B cell (primary cell): ENCODE data around the gene PAIP2. TPM values are rescaled to one million over a fixed set of nuclear protein-coding genes. Genes with fewer than 3 reads are reported as not detected.

Experiments
- ATAC-seq: fragments of 200-7000 bp; cut with Tn5 transposase; one replicate; pipeline ENCODE4 v1.10.0; 2021; ENCODE audit warnings: low read depth, mild to moderate bottlenecking, moderate number of reproducible peaks, moderate library complexity
- CTCF ChIA-PET: fragments of 350-600 bp; sonication (Branson Sonifier 250); formaldehyde crosslinking; loops from one replicate; lab custom pipeline; 2021; ENCODE audit warnings: antibody characterized with exemption, inconsistent platforms; lab: Charles Lee
- POLR2A ChIA-PET: fragments of 350-600 bp; sonication (Branson Sonifier 250); formaldehyde crosslinking; loops from one replicate; lab custom pipeline; 2021; ENCODE audit warnings: antibody characterized with exemption; lab: Charles Lee
- DNase-seq: peaks from one replicate; pipeline ENCODE4 v3.0.0; 2013
- H2AFZ ChIP-seq: 2 replicates; pipeline ENCODE4 v1.6.1; 2012; ENCODE audit warnings: mild to moderate bottlenecking, low read depth, low read length; ENCODE audit not compliant: insufficient read depth, poor library complexity, severe bottlenecking
- H3K27ac ChIP-seq, 2 donors: 1 replicate in 1 of 2; 2 replicates in 1 of 2; pipeline ENCODE4 v1.5.1; 2012 to 2013; ENCODE audit warnings: low read length in 2 of 2, mild to moderate bottlenecking in 2 of 2, moderate library complexity in 1 of 2
- H3K27me3 ChIP-seq, 4 experiments: fragments of 200-600 bp in 1 of 4; sonication (generic) in 1 of 4; replicated peaks in 1 of 4; 1 replicate in 2 of 4; 2 replicates in 2 of 4; pipeline versions ENCODE4 v1.6.1 to v1.7.0; 2013 to 2016; ENCODE audit warnings: low read length in 3 of 4, mild to moderate bottlenecking in 2 of 4, mixed read lengths in 1 of 4, moderate library complexity in 1 of 4; ENCODE audit not compliant: insufficient read depth in 4 of 4, control insufficient read depth in 3 of 4; ENCODE audit errors: control extremely low read depth in 1 of 4
- H3K36me3 ChIP-seq, 2 experiments: replicated peaks in 1 of 2; 1 replicate in 1 of 2; 2 replicates in 1 of 2; pipeline versions ENCODE4 v1.6.1 to v1.7.1; 2013; ENCODE audit warnings: low read length in 1 of 2; ENCODE audit not compliant: insufficient read depth in 2 of 2, control insufficient read depth in 1 of 2; ENCODE audit errors: control extremely low read depth in 1 of 2, extremely low read depth in 1 of 2
- H3K4me1 ChIP-seq, 2 donors: fragments of 200-600 bp in 1 of 2; sonication (generic) in 1 of 2; 1 replicate in 1 of 2; 2 replicates in 1 of 2; pipeline versions ENCODE4 v1.5.1 to v1.6.1; 2013 to 2017; ENCODE audit warnings: low read length in 2 of 2; ENCODE audit not compliant: control insufficient read depth in 2 of 2, insufficient read depth in 2 of 2
- H3K4me2 ChIP-seq: replicated peaks from 2 replicates; pipeline ENCODE3; 2012; ENCODE audit warnings: mild to moderate bottlenecking, low read depth, low read length; ENCODE audit not compliant: poor library complexity, severe bottlenecking
- H3K4me3 ChIP-seq, 5 experiments: fragments of 200-600 bp in 1 of 5; sonication (generic) in 1 of 5; 1 replicate in 3 of 5; 2 replicates in 2 of 5; pipeline versions ENCODE4 v1.5.1 to v1.7.0; 2011 to 2016; ENCODE audit warnings: low read length in 4 of 5, mild to moderate bottlenecking in 4 of 5, low read depth in 2 of 5, control low read depth in 1 of 5, moderate library complexity in 1 of 5; ENCODE audit not compliant: insufficient read depth in 1 of 5; ENCODE audit errors: control extremely low read depth in 1 of 5, extremely low read depth in 1 of 5
- H3K79me2 ChIP-seq: fragments of 200-600 bp; sonication (generic); one replicate; pipeline ENCODE4 v1.6.0; 2016; ENCODE audit warnings: low read length; ENCODE audit not compliant: control insufficient read depth, insufficient read depth
- H3K9ac ChIP-seq: fragments of 200-600 bp; sonication (generic); 2 replicates; pipeline ENCODE4 v1.6.1; 2017; ENCODE audit warnings: mild to moderate bottlenecking, low read length, moderate library complexity
- H3K9me3 ChIP-seq, 3 donors: one replicate each; pipeline versions ENCODE4 v1.6.1 to v1.7.1; 2013; ENCODE audit warnings: low read length in 2 of 3; ENCODE audit not compliant: control insufficient read depth in 2 of 3, insufficient read depth in 1 of 3; ENCODE audit errors: control extremely low read depth in 1 of 3
- H4K20me1 ChIP-seq: 2 replicates; pipeline ENCODE4 v1.6.0; 2012; ENCODE audit warnings: mild to moderate bottlenecking, low read length; ENCODE audit not compliant: insufficient read depth, control insufficient read depth, poor library complexity, severe bottlenecking
- H3K27ac Mint-ChIP-seq: one replicate; pipeline ENCODE4 v1.8.0; 2021; ENCODE audit warnings: mixed read lengths
- H3K27me3 Mint-ChIP-seq: one replicate; pipeline ENCODE4 v1.8.0; 2021; ENCODE audit warnings: mixed read lengths
- H3K4me1 Mint-ChIP-seq: one replicate; pipeline ENCODE4 v1.8.0; 2021; ENCODE audit warnings: mixed read lengths
- H3K4me3 Mint-ChIP-seq: one replicate; pipeline ENCODE4 v1.8.0; 2021; ENCODE audit warnings: mixed read lengths
- H3K9me3 Mint-ChIP-seq: one replicate; pipeline ENCODE4 v1.8.0; 2022; ENCODE audit warnings: mixed read lengths; ENCODE audit not compliant: insufficient read depth
- EZH2 ChIP-seq: IDR thresholded peaks from 2 replicates; pipeline ENCODE4 v1.6.1; 2012; ENCODE audit warnings: borderline replicate concordance, low read depth, mild to moderate bottlenecking, moderate library complexity, low read length; ENCODE audit not compliant: insufficient read depth, poor library complexity, severe bottlenecking
- WGBS: methylation state at CpG from one replicate; pipeline ENCODE4 v1.1.5; 2013; ENCODE audit warnings: missing lambda C conversion rate; ENCODE audit not compliant: insufficient coverage; 5-methylcytosine and 5-hydroxymethylcytosine counted together
- intact Hi-C: fragments of 100-400 bp; cut with micrococcal nuclease; formaldehyde crosslinking; loops from one replicate; pipeline ENCODE4 v1.10.0; 2022
- polyA plus RNA-seq: library from polyadenylated mRNA; depleted of rRNA; stranded (reverse); fragments of >200 nt; gene quantifications from 2 replicates; pipeline ENCODE4 v1.2.3, GENCODE V29; 2012
- total RNA-seq, 2 donors: library from RNA; stranded (reverse); fragments of 120-200 nt in 1 of 2; gene quantifications; 1 replicate in 1 of 2; 2 replicates in 1 of 2; pipeline versions ENCODE4 v1.2.3 to v1.2.4, GENCODE V29; 2013 to 2022
- TF ChIP-seq, protein P1 (sequence below): fragments of 200-600 bp; IDR thresholded peaks from one replicate; pipeline ENCODE4 v1.8.0; 2022; ENCODE audit warnings: antibody characterized with exemption, mild to moderate bottlenecking

The PAIP2 gene
- total and polyA plus RNA-seq, 2 donors (not counting 1 experiment from before 2014, with no cell fraction given): 38.5 to 121 TPM

DNA sequence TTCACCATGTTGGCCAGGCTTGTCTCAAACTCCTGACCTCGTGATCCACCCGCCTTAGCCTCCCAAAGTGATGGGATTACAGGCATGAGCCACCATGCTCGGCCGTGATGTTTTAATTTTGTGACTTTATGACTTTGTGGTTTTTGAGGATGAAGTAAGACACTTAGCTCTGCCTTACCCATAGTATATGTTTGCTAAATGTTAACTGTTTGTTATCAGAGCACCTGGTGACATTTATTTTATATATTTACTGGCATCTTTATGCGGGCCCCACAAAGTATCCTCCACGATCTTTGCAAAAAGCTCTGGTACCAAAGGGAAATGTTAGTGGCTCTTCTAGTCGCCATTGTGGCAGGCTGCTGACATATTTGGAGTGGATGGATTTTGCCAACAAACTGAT, 34.7 kb downstream of the PAIP2 start:
- Histone ChIP-seq H3K4me2 (no peak overlapping the region), H3K27me3 (no peaks in the 10 kb centered on the region), H3K9ac (no peak overlapping the region), H3K79me2 (peaks cover 28% of the 10 kb centered on the region), H3K4me1 (no peaks in the 10 kb centered on the region), H2AFZ (no peak overlapping the region), H4K20me1 (no peaks in the 10 kb centered on the region), H3K4me3 (no peak overlapping the region), H3K27ac (no peak overlapping the region), H3K9me3 (no peaks in the 10 kb centered on the region), H3K36me3 (peaks cover 2 to 23% of the 10 kb centered on the region in 2 experiments)
- no peaks in the 10 kb centered on the region for H3K27me3 Mint-ChIP-seq
- TF ChIP-seq EZH2: no peak
- TF ChIP-seq, protein P1, sequence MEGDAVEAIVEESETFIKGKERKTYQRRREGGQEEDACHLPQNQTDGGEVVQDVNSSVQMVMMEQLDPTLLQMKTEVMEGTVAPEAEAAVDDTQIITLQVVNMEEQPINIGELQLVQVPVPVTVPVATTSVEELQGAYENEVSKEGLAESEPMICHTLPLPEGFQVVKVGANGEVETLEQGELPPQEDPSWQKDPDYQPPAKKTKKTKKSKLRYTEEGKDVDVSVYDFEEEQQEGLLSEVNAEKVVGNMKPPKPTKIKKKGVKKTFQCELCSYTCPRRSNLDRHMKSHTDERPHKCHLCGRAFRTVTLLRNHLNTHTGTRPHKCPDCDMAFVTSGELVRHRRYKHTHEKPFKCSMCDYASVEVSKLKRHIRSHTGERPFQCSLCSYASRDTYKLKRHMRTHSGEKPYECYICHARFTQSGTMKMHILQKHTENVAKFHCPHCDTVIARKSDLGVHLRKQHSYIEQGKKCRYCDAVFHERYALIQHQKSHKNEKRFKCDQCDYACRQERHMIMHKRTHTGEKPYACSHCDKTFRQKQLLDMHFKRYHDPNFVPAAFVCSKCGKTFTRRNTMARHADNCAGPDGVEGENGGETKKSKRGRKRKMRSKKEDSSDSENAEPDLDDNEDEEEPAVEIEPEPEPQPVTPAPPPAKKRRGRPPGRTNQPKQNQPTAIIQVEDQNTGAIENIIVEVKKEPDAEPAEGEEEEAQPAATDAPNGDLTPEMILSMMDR: no peak
- peaks cover 4% of the 10 kb centered on the region for H3K4me1 Mint-ChIP-seq
- 100% methylated on average over 2 of the region's 7 CpGs for WGBS
- POLR2A ChIA-PET: interaction anchor here (0.6 kb wide), 1 partner anchor 28 kb away, joined by 5 read pairs; the partner anchor contains the start of gene SPATA24
- H3K27ac Mint-ChIP-seq: no peak overlapping the region
- no peak for DNase-seq
- no peak overlapping the region for H3K4me3 Mint-ChIP-seq
- CTCF ChIA-PET: interaction anchor here (1.9 to 2.9 kb wide), 3 partner anchors 11 to 125 kb away, joined by 5 to 12 read pairs (median 7); partner anchors contain the start of gene MZB1
- intact Hi-C loops: no loop called here
- ATAC-seq: no peak
- no peaks in the 10 kb centered on the region for H3K9me3 Mint-ChIP-seq

GRCh38 chr5:139377226-139377625, 35.6 kb downstream of the PAIP2 start:
- no peak for TF ChIP-seq EZH2
- TF ChIP-seq, protein P1: no peak
- WGBS: 96% methylated on average over 3 of the region's 3 CpGs
- ChIA-PET POLR2A (no interaction called here), CTCF (interaction anchor here (1.1 to 2.0 kb wide), 4 partner anchors 8 to 126 kb away, joined by 3 to 7 read pairs (median 4); no protein-coding TSS in a partner anchor)
- no peak for DNase-seq
- Histone ChIP-seq H3K27me3 (no peaks in the 10 kb centered on the region), H3K9me3 (no peaks in the 10 kb centered on the region), H4K20me1 (no peaks in the 10 kb centered on the region), H3K36me3 (peaks cover 0 to 15% of the 10 kb centered on the region in 2 experiments), H3K79me2 (peaks cover 28% of the 10 kb centered on the region), H3K27ac (no peak overlapping the region), H2AFZ (no peak overlapping the region), H3K4me3 (no peak overlapping the region), H3K4me2 (no peak overlapping the region), H3K9ac (no peak overlapping the region), H3K4me1 (peaks cover 5 to 8% of the 10 kb centered on the region in 2 donors)
- Mint-ChIP-seq H3K4me1 (peaks cover 9% of the 10 kb centered on the region), H3K4me3 (no peak overlapping the region), H3K27me3 (no peaks in the 10 kb centered on the region), H3K27ac (no peak overlapping the region), H3K9me3 (no peaks in the 10 kb centered on the region)
- no peak for ATAC-seq
- intact Hi-C loops: no loop called here
